Neural cell (in vitro differentiated cells): Measurements from ENCODE around the gene BMS1. TPM values are rescaled to one million over a fixed set of nuclear protein-coding genes. Genes with fewer than 3 reads are reported as not detected.
"Not testable (repeated sequence)": the region's sequence is repeated elsewhere in the genome, so short reads cannot be mapped to it uniquely, and the experiment has no call there.

Experiments
- H2AFZ ChIP-seq: fragments of 200-600, 300-800 bp; sonication (generic), shearing (Covaris generic); 2 replicates; pipeline ENCODE4 v1.6.0; 2014; ENCODE audit warnings: low read depth, mild to moderate bottlenecking, antibody characterized with exemption, low read length, moderate library complexity
- H3F3A ChIP-seq: fragments of 200-600 bp; shearing (Covaris generic); 2 replicates; pipeline ENCODE4 v1.6.1; 2016; ENCODE audit warnings: mild to moderate bottlenecking, moderate library complexity, mixed read lengths, antibody characterized with exemption, low read length; ENCODE audit not compliant: insufficient read depth, poor library complexity, severe bottlenecking
- H3K27ac ChIP-seq: fragments of 200-600, 300-800 bp; sonication (generic), shearing (Covaris generic); 2 replicates; pipeline ENCODE4 v1.5.1; 2014; ENCODE audit warnings: mild to moderate bottlenecking, low read length, moderate library complexity
- H3K27me3 ChIP-seq: fragments of 300-800, 200-600 bp; sonication (generic), shearing (Covaris generic); 2 replicates; pipeline ENCODE4 v1.6.0; 2014; ENCODE audit warnings: mild to moderate bottlenecking, low read depth, low read length, moderate library complexity; ENCODE audit not compliant: insufficient read depth
- H3K36me3 ChIP-seq: fragments of 300-800, 200-600 bp; sonication (generic), shearing (Covaris generic); 2 replicates; pipeline ENCODE4 v1.5.1; 2014; ENCODE audit warnings: mild to moderate bottlenecking, antibody characterized with exemption, low read length, moderate library complexity; ENCODE audit not compliant: insufficient read depth
- H3K4me2 ChIP-seq: fragments of 300-800, 200-600 bp; sonication (generic), shearing (Covaris generic); 2 replicates; pipeline ENCODE4 v1.6.0; 2014; ENCODE audit warnings: mild to moderate bottlenecking, low read length
- H3K4me3 ChIP-seq: fragments of 300-800, 200-600 bp; sonication (generic), shearing (Covaris generic); 2 replicates; pipeline ENCODE4 v1.5.1; 2014; ENCODE audit warnings: mild to moderate bottlenecking, low read length, moderate library complexity
- H3K79me2 ChIP-seq: fragments of 200-600 bp; shearing (Covaris generic); replicated peaks from 2 replicates; pipeline ENCODE4 v1.6.0; 2014; ENCODE audit warnings: mild to moderate bottlenecking, low read length, moderate library complexity; ENCODE audit not compliant: insufficient read depth
- H3K9ac ChIP-seq: fragments of 300-800, 200-600 bp; sonication (generic), shearing (Covaris generic); 2 replicates; pipeline ENCODE4 v1.6.1; 2016; ENCODE audit warnings: mild to moderate bottlenecking, low read length, mixed read lengths
- H3K9me2 ChIP-seq: fragments of 200-600 bp; shearing (Covaris generic); 2 replicates; pipeline ENCODE4 v1.6.1; 2016; ENCODE audit warnings: mild to moderate bottlenecking, low read length, mixed read lengths; ENCODE audit not compliant: insufficient read depth
- H3K9me3 ChIP-seq: fragments of 200-600, 300-800 bp; sonication (generic), shearing (Covaris generic); 2 replicates; pipeline ENCODE4 v1.6.1; 2016; ENCODE audit warnings: mild to moderate bottlenecking, mixed run types, low read length, moderate library complexity, mixed read lengths
- H4K20me1 ChIP-seq: fragments of 200-600 bp; shearing (Covaris generic); 2 replicates; pipeline ENCODE4 v1.6.1; 2016; ENCODE audit warnings: mild to moderate bottlenecking, mixed run types; ENCODE audit not compliant: insufficient read depth
- EP300 ChIP-seq: fragments of 450-650 bp; conservative IDR thresholded peaks from 2 replicates; pipeline ENCODE4 v1.6.1; 2014; ENCODE audit warnings: antibody characterized with exemption, mild to moderate bottlenecking, moderate library complexity; ENCODE audit not compliant: poor library complexity, severe bottlenecking
- EZH2 ChIP-seq: fragments of 200-600, 300-800 bp; shearing (Covaris generic), sonication (generic); IDR thresholded peaks from 2 replicates; pipeline ENCODE4 v1.6.1; 2014; ENCODE audit warnings: antibody characterized with exemption, low read length, borderline replicate concordance, mild to moderate bottlenecking; ENCODE audit not compliant: insufficient read depth, poor library complexity, severe bottlenecking
- MXI1 ChIP-seq: fragments of 450-650 bp; conservative IDR thresholded peaks from 2 replicates; pipeline ENCODE4 v1.6.1; 2014; ENCODE audit warnings: antibody characterized with exemption, mild to moderate bottlenecking; ENCODE audit not compliant: poor library complexity, severe bottlenecking
- POLR2AphosphoS5 ChIP-seq: IDR thresholded peaks from 2 replicates; pipeline ENCODE4 v1.6.1; 2012
- RAD21 ChIP-seq: fragments of 450-650 bp; conservative IDR thresholded peaks from 2 replicates; pipeline ENCODE4 v1.6.1; 2014; ENCODE audit warnings: antibody characterized with exemption, mild to moderate bottlenecking, moderate library complexity
- SMC3 ChIP-seq: fragments of 450-650 bp; conservative IDR thresholded peaks from 2 replicates; pipeline ENCODE4 v1.6.1; 2014; ENCODE audit warnings: antibody characterized with exemption, mild to moderate bottlenecking, moderate library complexity; ENCODE audit not compliant: poor library complexity
- TAF1 ChIP-seq: IDR thresholded peaks from 2 replicates; pipeline ENCODE4 v1.6.1; 2012; ENCODE audit warnings: low read depth
- polyA plus RNA-seq: library from polyadenylated mRNA; depleted of rRNA; stranded (reverse); fragments of >200 nt; gene quantifications from 2 replicates; pipeline ENCODE4 v1.2.3, GENCODE V29; 2014
- TF ChIP-seq, protein P1 (sequence below): IDR thresholded peaks from 2 replicates; pipeline ENCODE4 v1.6.1; 2012; ENCODE audit warnings: borderline replicate concordance
- TF ChIP-seq, protein P2 (sequence below): fragments of 450-650 bp; IDR thresholded peaks from 2 replicates; pipeline ENCODE4 v1.5.1; 2014; ENCODE audit warnings: antibody characterized with exemption, mild to moderate bottlenecking, moderate library complexity; ENCODE audit not compliant: poor library complexity, severe bottlenecking

BMS1 gene
- polyA plus RNA-seq, 1 donor from 2014 or later, result 8.5 TPM

DNA sequence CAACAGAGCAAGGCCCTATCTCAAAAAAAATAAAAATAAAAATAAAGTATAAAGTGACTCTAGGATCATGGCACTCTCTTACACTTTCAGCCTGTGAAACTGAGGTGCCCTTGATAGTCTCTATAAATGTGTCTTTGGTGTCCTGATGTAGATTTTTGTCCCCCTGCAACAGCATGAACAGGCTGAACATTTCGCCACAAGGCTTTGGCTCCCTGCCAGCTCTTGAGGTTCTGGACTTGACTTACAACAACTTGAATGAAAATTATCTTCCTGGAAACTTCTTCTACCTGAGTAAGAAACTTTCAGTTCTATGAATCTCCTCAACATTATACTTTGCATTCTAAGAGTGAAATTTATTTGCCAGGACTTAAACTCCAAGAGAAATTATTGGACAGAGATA is 48.1 kb upstream of the BMS1 start:
- Histone ChIP-seq H4K20me1 (no peaks in the 10 kb centered on the region), H3K9me2 (no peaks in the 10 kb centered on the region), H3K79me2 (no peaks in the 10 kb centered on the region), H3K27ac (no peak overlapping the region), H3F3A (no peaks in the 10 kb centered on the region), H3K4me2 (no peak overlapping the region), H3K9me3 (peaks cover 3% of the 10 kb centered on the region), H3K27me3 (no peaks in the 10 kb centered on the region), H2AFZ (no peak overlapping the region), H3K9ac (no peak overlapping the region), H3K4me3 (no peak overlapping the region), H3K36me3 (no peaks in the 10 kb centered on the region)
- TF ChIP-seq, protein P1, sequence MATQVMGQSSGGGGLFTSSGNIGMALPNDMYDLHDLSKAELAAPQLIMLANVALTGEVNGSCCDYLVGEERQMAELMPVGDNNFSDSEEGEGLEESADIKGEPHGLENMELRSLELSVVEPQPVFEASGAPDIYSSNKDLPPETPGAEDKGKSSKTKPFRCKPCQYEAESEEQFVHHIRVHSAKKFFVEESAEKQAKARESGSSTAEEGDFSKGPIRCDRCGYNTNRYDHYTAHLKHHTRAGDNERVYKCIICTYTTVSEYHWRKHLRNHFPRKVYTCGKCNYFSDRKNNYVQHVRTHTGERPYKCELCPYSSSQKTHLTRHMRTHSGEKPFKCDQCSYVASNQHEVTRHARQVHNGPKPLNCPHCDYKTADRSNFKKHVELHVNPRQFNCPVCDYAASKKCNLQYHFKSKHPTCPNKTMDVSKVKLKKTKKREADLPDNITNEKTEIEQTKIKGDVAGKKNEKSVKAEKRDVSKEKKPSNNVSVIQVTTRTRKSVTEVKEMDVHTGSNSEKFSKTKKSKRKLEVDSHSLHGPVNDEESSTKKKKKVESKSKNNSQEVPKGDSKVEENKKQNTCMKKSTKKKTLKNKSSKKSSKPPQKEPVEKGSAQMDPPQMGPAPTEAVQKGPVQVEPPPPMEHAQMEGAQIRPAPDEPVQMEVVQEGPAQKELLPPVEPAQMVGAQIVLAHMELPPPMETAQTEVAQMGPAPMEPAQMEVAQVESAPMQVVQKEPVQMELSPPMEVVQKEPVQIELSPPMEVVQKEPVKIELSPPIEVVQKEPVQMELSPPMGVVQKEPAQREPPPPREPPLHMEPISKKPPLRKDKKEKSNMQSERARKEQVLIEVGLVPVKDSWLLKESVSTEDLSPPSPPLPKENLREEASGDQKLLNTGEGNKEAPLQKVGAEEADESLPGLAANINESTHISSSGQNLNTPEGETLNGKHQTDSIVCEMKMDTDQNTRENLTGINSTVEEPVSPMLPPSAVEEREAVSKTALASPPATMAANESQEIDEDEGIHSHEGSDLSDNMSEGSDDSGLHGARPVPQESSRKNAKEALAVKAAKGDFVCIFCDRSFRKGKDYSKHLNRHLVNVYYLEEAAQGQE, result no peak
- no peak for TF ChIP-seq EP300
- TF ChIP-seq POLR2AphosphoS5, result no peak
- TF ChIP-seq EZH2, result no peak
- no peak for TF ChIP-seq TAF1

GRCh38 chr10:42738679-42739078 is 43.9 kb upstream of the BMS1 start:
- no peaks in the 10 kb centered on the region for H3K36me3 ChIP-seq
- H3K79me2 ChIP-seq, result no peaks in the 10 kb centered on the region
- H3F3A ChIP-seq, result no peaks in the 10 kb centered on the region
- no peak overlapping the region for H3K4me3 ChIP-seq
- no peaks in the 10 kb centered on the region for H3K9me3 ChIP-seq
- H3K4me2 ChIP-seq, result no peak overlapping the region
- no peaks in the 10 kb centered on the region for H4K20me1 ChIP-seq
- no peaks in the 10 kb centered on the region for H3K27me3 ChIP-seq
- no peak overlapping the region for H3K27ac ChIP-seq
- no peak overlapping the region for H3K9ac ChIP-seq
- TF ChIP-seq POLR2AphosphoS5, result no peak
- TF ChIP-seq, protein P1, result no peak
- TF ChIP-seq, protein P2, sequence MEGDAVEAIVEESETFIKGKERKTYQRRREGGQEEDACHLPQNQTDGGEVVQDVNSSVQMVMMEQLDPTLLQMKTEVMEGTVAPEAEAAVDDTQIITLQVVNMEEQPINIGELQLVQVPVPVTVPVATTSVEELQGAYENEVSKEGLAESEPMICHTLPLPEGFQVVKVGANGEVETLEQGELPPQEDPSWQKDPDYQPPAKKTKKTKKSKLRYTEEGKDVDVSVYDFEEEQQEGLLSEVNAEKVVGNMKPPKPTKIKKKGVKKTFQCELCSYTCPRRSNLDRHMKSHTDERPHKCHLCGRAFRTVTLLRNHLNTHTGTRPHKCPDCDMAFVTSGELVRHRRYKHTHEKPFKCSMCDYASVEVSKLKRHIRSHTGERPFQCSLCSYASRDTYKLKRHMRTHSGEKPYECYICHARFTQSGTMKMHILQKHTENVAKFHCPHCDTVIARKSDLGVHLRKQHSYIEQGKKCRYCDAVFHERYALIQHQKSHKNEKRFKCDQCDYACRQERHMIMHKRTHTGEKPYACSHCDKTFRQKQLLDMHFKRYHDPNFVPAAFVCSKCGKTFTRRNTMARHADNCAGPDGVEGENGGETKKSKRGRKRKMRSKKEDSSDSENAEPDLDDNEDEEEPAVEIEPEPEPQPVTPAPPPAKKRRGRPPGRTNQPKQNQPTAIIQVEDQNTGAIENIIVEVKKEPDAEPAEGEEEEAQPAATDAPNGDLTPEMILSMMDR, result no peak
- no peak for TF ChIP-seq EZH2
- TF ChIP-seq RAD21, result no peak
- no peak for TF ChIP-seq EP300
- TF ChIP-seq TAF1, result no peak
- TF ChIP-seq SMC3, result no peak
- no peak for TF ChIP-seq MXI1
- no peaks in the 10 kb centered on the region for H3K9me2 ChIP-seq
- no peak overlapping the region for H2AFZ ChIP-seq

GRCh38 chr10:42741536-42741935 is 41.1 kb upstream of the BMS1 start:
- not testable (repeated sequence) for H3K27me3 ChIP-seq, H3K4me2 ChIP-seq, H3K9me2 ChIP-seq, H4K20me1 ChIP-seq, H3K36me3 ChIP-seq, H2AFZ ChIP-seq, H3K9ac ChIP-seq, H3K79me2 ChIP-seq, H3K27ac ChIP-seq, H3K9me3 ChIP-seq, H3F3A ChIP-seq, H3K4me3 ChIP-seq
